Vagina (tissue), 2 donors: ENCODE data around the gene APP.

Experiments used
- CTCF ChIP-seq, 3 experiments: fragments of 450-650 bp in 2 of 3; fragments of 200-600 bp in 1 of 3; sonication (generic) in 1 of 3; IDR thresholded peaks; one replicate each; pipeline ENCODE4 v1.5.1; 2017 to 2019; ENCODE audit warnings: antibody characterized with exemption in 3 of 3, mild to moderate bottlenecking in 2 of 3, moderate library complexity in 2 of 3
- POLR2A ChIP-seq, 2 donors: fragments of 450-650 bp; IDR thresholded peaks; one replicate each; pipeline ENCODE4 v1.6.1; 2017; ENCODE audit warnings: antibody characterized with exemption in 2 of 2, mild to moderate bottlenecking in 2 of 2, moderate library complexity in 2 of 2
- POLR2AphosphoS5 ChIP-seq, 2 donors: sonication (generic); formaldehyde crosslinking; IDR thresholded peaks; one replicate each; pipeline ENCODE4 v1.9.0; 2017; ENCODE audit warnings: antibody characterized with exemption in 2 of 2, mild to moderate bottlenecking in 2 of 2, low read depth in 1 of 2; ENCODE audit not compliant: insufficient read depth in 1 of 2

DNA sequence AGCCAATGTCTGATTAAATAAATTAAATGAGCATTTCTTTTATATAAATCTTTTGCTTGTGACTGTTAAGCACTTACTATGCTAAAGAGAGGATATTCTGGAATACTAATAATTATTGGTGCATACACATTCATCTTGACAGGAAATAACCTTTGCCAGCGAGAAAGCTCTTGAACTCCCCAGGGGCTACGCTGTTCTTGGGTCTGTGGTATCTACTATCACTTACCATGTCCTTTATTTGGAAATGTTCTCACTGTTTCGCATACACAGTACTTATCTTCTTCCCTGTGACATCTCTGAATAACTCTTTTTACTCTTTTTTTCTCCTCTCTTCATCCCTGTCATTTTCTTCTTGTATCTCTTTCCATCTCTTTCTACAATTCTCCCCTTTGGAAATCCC lies 257.1 kb downstream of the APP start:
- TF ChIP-seq CTCF (IDR thresholded peaks at IDR 0.05) (no peak), POLR2AphosphoS5 (IDR thresholded peaks at IDR 0.05; ENCODE audit: insufficient read depth in 1 of 2, low read depth in 1 of 2) (no peak), POLR2A (IDR thresholded peaks at IDR 0.05) (no peak)
